GM21515 (cell line): ENCODE data around the gene LPP.

ENCODE experiments used
- ATAC-seq: cut with Tn5 transposase; IDR thresholded peaks from one replicate; pipeline ENCODE4 v1.9.1; 2021; ENCODE audit not compliant: unreplicated experiment

LPP gene

DNA sequence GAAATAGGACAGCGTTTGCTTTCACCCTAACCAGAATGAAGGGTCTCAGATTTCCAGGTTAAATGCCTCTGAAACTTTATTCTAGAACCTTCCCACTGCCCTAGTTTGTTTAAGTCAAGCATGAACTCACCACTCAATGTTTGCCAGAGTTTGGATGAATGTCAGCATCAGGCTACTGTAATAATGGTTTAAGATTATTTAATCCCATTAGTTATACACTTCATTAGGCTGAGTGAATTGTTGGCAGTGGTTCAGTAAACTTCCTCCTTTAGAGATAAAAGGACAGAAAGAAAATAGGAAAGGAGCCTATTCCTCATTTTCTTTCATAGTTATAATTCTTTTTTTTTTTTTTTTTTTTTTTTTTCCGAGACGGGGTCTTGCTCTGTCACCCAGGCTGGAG lies 615.9 kb downstream of the LPP start:
- ATAC-seq = no peak

DNA sequence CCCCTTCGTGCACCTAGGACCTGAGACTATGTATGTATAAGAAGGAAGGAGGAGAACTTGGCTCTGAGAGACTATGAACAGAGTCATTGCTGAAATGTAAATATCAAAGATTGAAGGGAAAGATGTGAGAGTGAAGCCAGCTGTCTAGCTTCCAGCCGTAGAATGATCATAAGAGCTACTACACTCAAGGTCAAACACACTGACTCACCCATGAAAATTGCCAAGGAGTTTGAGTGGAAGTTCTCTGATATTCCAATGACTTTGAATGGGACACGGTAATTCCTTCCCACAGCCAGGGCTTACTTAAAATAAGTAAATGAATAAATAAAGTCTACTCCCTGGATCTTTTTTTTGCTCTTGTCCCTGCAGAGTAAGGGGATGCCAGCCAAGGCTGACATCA lies 618.9 kb downstream of the LPP start:
- no peak for ATAC-seq

DNA sequence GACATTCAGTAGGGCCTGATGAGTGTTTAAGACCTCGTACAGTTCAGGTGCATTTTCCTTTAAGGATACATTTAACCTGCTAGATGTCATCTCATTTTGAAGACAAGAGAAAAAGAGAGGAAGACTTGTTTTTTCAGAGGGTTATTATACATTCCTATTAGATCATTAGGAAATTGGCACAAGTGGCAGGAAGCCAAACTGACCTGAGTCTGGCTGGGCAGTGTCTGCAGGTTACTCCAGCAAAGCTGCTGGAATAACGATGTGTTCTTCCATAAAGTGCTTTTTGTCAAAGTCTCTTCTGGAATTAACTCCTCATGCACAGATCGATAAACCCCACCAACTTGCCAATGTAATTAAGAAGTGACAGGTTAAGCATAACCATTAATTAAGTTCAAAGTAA lies 621.5 kb downstream of the LPP start:
- ATAC-seq = no peak

DNA sequence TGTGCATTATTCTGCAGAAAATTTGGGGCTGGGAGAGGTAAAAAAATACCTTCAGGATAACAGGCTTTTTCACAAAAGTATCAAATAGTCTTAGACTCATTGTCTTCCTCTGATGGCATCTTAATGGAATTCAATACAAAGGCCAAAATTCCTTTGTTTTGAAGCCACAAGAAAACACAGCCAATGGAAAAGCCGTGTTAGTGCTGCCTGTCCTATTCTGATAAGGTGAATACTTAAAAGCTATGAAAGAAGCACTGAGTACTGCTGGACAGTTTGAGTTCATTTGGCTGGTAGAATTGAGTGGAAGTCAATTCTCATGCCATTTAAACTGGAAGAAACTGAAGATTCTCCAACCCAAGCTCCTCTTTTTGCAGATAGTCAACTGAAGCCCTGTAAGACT lies 622.5 kb downstream of the LPP start:
- ATAC-seq = no peak

DNA sequence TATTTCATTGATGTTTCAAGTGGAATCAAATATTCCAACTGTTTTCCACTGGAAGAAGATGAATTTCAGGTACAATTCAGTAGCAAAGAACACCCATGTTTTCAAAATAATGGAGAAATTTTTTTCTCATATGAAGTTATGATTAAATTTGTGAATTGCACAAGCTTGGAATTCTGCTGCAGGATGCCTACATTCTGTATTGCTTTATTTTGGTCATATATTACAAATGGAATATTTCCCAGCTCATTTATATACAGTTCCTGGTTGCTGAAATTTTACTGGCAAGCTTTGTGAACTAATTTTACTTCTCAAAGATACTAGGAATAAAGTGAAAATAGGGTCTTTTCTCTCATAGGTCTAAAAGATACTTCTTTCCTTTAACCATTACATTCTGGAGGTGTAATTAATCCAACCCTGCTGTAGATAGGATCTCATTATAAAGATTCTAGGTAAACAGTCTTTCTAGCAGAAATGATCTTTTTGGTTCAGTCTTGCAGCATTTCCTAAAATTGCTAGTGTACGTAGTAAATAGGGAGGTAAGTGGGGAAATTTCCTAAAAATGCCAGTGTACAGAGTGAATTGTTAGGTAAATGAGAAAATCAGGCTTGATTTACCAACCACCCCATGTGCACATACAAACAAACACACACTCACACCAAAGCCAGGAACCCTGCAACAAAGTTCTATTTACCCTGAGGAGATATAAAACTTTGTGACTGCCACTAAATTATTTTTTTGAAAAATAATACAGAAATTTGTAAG lies 624.3 kb downstream of the LPP start:
- ATAC-seq = no peak

DNA sequence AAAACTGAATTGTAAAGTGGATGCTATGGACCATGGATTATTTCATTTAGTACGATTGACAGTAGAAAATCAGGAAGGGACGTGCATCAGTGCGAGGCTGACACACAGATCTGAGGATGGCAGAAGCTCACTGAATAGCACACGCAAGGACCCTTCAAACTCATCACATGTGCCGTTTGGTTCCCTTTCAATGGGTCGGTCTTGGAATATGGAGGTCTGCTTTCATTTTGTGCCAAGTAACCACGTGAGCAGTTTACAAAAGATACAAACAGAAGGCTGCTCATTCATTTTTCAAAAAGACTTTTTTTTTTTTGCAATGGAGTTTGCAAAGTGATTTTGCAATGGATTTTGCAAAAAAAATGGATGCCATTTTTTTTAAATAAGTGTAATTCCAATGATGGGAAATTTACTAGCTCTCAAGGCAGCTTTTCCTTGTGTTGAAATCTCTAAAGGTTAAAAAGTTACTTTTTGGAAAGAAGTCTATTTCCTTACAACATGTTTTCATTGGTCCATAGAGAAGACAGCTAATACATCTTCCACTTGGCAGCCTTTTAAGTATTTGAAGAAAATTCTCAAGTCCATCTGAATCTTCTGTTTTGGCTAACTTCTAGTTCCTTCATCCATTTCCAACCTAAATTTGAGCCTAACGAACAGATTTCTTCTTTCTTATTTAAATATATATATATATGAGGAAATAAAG lies 625.5 kb downstream of the LPP start:
- no peak for ATAC-seq

DNA sequence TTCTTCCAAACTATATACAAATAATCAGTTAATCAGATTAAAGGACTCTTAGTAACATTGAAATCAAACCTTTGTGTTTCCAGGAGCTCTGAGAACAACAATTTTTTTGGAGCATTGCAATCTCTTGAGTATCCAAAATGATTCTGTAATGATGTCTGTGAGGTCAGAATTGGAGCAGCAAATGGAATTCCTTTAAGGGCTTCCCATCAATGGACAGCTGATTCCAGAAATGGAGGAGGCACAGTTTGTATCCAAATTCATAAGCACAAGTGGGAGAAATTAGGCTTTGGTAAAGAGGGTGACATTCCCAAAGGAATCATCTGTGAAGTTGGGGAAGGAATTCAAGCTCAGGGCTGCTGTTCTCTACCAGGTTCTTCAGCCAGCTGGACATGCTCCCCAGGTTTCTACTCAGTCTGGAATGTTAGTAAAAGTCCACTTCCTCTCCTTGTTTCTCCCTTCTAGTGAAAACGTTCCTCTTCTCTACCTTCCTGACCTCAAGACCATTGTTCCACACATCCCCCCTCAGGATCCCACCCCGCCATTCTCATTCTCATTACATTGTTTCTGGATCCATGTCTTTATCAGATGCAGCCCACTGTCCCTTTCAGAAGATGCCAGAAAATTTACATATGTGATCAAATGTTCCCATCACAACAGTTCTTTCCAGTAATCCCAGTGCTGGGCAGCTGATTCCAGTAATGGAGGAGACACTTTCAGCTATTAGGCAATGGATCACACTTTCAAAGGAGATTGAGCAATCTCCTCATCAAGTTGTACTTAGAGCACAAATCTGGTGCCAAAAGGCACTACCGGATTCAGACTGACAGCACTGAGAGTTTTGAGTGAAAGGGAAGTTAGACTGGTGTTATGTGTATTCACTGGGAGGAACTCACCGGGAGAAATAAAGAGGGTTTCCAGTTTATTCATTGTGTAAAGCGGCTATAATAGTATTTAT lies 626.5 kb downstream of the LPP start:
- no peak for ATAC-seq

DNA sequence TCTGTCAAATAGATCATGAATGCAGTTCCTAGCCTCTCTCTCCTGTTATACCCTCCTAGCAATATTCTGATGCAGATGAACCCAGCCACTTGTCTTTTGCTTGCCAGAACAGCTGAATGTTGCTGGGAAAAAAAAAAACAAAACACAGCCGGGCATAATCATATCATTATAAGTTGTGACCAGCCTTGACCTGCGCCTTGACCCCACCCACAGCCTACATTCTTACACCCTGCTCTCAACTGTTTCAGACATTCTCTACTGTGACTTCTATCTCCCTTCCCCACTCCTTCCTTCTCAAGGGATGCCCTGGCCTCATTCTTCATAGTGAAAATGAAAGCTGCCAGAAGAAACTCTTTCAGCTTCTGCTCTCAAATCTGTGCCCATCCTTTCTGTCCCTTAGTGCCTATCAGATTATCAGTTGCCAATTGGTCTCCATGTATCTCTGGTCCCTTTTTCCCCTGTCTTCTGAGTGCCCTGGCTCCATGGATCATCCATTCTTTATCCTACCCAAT lies 628.7 kb downstream of the LPP start:
- ATAC-seq = no peak

DNA sequence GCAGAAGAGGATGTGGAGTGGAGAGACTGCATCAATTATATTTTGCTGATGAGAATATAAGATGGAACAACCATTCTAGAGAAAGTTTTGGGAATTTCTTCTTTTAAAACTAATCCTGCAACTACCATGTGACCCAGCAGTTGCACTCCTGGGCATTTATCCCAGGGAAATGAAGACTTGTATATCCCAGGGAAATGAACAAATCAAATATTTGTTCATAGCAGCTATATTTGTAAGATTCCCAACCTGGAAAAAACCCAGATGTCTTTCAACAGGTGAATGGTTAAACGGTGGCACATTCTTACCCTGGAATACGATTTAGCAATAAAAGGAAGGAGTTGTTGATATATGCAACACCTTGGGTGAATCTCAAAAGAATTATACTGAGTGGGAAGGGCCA lies 632.5 kb downstream of the LPP start:
- no peak for ATAC-seq

DNA sequence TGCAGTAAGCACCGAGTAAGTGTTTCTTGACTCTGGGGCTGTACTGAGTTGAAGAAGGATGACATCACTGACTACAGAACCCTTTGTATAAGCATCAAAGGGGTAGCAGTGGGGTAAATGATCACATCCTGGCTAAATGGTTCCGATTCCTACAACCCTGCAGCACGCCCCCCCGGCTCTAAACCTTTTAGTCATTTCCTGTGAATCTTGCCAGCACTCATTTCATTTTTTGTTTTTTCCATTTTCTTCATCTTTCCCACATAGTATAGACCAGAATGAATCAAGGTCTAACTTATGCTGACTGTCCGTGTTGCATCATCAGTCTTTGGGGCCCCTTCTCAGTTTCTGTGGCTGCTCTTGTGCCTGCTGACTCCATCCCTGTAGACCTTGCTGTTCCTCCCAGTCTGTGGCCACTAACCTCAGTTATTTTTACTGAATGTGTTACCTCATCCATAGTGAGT lies 634.7 kb downstream of the LPP start:
- ATAC-seq = no peak

DNA sequence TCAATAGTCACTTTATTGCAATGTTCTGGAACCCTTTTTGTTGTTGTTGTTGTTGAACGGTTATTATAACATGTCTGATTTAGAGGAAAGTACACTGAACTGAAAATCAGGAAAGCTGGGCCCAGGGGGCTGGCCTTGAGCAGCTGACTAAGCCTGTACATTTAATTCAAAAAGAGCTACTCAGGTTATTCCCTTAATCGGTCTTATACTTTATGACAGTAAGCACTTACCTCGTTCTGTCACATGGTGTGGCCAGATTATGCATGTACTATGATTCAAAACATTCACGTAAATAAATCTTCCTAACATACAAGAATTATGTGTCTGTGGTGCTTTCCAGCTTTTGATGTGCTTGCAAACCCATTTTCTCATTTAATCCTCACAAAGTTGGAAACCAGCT lies 635.3 kb downstream of the LPP start:
- no peak for ATAC-seq

DNA sequence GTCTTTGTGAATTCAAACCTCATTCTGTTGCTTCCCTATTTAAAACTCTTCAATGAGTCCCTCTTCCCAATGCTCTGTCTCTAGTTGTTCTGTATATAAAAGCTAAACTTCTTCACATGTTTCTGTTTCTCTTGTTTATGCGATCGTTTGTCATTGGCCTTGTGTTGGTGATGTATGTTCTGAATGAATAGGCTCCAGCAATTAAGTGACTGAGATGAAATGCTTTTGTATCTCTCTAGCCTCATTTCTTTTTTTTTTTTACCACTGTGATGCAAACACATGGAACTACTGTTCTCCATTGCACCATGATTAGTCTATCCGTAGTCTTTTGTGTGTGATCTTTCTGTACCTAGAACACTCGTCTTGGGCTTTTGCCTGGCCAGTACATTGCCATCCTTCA lies 637.4 kb downstream of the LPP start:
- no peak for ATAC-seq

DNA sequence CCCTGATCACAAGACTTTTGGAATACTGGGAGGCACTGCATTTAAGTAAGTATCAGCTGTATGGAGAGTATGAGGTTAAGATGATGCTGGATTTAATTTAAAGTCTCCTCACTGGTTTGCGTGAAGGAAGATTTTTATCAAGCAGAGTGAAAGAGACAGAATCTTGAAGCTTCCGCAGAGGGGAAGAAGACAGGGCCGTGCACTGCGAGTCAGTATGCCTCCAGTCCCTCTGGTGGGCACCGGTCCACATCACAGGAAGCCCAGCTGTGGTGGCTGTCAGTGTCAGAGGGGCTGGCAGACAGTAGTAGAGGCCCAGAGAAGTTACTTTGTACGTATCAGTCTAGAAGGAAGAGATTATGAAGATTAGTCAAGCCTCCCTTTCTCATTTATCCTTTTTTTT lies 638.8 kb downstream of the LPP start:
- no peak for ATAC-seq

DNA sequence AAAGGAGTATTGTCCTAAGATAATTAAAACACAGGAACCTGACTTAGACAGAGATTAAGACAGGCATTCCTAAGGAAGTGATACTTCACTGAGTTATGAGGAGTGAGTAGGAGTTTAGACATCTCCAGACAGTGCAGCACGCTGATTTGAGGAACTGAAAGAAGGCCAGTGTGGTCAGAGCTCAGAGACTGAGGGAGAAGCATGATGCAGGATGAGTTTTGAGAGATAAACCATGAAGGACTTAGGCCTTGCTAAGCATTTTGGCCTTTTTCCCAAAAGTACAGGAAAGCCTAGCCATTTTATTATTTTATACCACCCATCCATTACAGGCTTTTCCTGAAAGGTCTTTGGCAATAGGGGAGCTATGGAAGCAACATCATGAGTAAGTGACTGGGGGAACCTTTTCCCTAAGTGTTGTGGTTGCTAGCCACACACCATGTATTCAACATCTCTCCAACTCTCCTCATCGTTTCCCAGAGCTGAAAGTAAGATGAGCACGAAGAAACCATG lies 642.2 kb downstream of the LPP start:
- ATAC-seq = peak; percentile 81

DNA sequence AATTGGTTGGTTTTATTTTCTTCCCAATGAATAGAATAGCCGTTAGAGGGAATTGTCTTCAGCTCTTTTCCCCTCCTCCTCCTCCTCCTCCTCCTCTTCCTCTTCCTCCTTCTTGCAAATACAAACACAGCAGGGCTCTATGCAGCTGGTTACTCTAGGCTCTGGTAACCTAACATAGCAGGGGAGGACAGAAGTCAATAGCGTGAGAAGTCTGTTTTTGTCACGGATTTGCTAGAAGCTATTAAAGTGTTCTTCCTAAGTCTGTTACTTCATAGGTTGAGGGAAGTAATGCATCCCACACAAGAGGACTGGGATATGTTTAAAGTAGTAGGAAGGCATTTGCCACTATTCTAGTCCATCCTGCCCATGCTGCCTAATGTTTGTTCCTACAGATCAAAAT lies 643.1 kb downstream of the LPP start:
- ATAC-seq = no peak

DNA sequence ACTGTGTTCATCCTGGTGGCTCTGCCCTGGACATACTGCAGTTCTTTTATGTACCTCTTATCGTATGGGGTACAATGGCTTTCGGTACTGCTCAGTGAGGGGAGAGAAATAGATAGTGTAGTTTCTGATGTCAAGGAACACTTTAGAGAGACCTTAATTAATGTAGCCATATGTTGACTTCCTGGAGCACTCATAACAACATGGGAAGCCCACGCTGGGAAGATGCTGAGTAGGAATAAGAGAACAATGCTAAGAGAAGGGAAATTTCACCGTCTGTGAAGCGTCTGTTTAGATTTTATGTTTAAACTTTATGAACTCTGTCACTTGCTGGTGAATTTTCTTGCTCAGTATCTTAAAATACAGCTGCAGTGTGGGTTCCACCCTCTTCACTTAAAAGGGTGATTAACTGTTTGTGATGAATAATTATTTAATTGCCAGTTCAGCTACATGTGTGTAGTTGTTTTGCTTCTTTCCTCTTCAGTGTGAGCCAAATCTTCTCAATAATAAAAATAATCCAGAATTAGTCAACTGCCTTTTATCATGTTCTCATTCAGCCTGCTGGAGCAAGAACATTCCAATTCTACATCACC lies 644.7 kb downstream of the LPP start:
- no peak for ATAC-seq

DNA sequence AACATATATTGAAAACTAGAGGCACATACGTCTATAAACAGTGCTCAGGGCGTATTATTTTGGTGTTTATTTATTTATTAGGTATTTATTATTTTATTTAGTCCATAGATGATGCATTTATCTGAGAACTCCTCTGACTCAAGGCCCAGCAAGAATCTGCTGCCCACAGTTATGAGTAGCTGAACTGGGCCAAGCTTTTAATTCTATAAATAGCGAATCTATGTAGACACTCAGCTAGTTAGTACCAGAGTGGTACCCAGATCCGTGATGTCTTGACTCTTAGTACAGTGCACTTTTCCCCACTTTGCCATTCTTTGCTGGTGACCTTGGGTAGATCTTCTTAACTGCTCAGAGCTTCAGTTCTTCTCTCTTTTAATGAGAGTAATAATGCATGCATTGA lies 647.4 kb downstream of the LPP start:
- no peak for ATAC-seq

DNA sequence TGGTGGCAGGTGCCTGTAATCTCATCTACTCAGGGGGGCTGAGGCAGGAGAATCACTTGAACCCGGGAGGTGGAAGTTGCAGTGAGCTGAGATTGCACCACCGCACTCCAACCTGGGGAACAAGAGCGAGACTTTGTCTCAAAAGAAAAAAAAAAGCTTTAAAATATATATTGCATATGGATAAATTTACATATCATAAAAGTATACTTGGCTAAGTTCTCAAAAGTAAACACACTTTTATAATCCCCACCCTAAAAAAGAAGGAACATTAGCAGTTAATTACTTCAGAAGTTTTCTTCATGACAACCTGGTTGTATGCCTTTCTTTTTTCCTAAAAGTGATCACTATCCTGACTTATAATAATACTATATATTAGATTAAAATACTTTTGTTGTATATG lies 648.7 kb downstream of the LPP start:
- ATAC-seq = no peak

DNA sequence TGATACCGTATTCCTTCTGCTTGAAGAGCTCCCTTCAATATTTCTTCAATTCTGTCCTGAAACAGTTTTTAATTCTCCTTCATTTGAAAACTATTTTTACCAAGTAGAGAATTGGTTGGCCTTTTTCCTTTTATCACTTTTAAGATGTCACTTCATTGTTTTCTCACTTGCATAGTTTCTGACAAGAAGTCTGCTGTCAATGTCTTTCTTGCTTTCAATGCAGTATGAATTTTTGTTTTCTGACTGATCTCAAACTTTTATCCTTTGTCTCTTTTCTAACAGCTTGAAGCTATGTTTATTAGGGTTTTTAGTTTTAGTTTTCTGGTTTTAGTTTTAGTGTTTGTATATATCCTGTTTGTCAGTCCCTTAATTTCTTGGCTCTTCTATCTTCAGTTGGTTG lies 653.0 kb downstream of the LPP start:
- ATAC-seq = no peak

DNA sequence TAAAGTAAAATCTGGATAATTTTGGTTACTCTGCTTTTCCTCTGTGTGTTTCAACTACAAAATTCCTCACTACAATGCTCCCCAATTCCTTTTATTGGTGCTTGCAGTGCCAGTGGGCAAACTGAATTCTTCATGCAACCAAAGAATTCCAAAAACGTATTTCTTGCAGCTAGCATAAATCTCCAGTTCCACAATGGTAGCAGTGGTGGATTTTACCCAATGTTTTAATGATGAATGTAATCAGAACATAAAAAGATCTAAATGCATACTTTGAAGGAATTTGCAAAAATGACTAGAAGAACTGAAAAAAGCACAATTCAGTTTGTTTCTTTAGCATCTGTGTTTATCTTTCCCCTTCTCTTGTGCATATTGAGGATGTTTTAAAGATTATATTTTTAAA lies 658.2 kb downstream of the LPP start:
- ATAC-seq = no peak

DNA sequence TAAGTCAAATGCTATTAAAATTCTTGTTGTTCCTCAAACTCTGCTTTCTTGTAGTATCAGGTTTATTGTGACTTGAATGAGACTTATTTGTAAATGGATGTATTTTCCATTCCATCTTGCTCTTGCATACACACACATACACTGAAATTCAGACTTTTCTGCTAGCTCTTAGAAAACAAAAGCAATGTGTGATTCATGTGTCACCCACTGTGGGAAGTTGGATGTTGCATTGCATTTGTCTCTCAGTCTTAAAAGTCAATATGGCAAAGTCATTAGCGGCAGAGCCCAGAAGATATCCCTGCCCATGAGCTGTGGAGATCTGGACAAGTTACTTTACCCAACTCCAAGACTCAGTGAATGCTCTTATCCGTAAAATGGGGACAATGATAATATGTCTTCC lies 660.6 kb downstream of the LPP start:
- ATAC-seq = no peak
